GM12878 (cell line): Measurements from ENCODE around the gene OPCML.

ENCODE experiments used
- NFXL1 ChIP-seq: fragments of 450-650 bp; IDR thresholded peaks from 2 replicates; pipeline ENCODE4 v1.6.1; 2017; ENCODE audit warnings: antibody characterized with exemption, mild to moderate bottlenecking, borderline replicate concordance
- TBL1XR1 ChIP-seq: IDR thresholded peaks from 2 replicates; pipeline ENCODE4 v1.6.1; 2012; ENCODE audit warnings: low read depth, low read length, improper control_type of control experiment
- ZNF207 ChIP-seq: fragments of 450-650 bp; IDR thresholded peaks from 2 replicates; pipeline ENCODE4 v1.6.1; 2014; ENCODE audit warnings: antibody characterized with exemption, mild to moderate bottlenecking, borderline replicate concordance
- TF ChIP-seq, protein P1 (sequence below): fragments of 450-650 bp; IDR thresholded peaks from 2 replicates; pipeline ENCODE4 v1.6.1; 2017; ENCODE audit warnings: mild to moderate bottlenecking
- TF ChIP-seq, protein P2 (sequence below), 3 experiments: IDR thresholded peaks in 2 of 3; conservative IDR thresholded peaks in 1 of 3; 2 replicates each; pipeline ENCODE4 v1.5.1; 2011; ENCODE audit warnings: low read depth in 3 of 3, low read length in 3 of 3, mild to moderate bottlenecking in 3 of 3, control low read depth in 2 of 3, moderate library complexity in 2 of 3, inconsistent platforms in 1 of 3, mixed read lengths in 1 of 3; ENCODE audit not compliant: control insufficient read depth in 2 of 3, insufficient read depth in 1 of 3; ENCODE audit errors: extremely low read depth in 1 of 3

GRCh38 chr11:132528181-132528580, 1004.1 kb downstream of the OPCML start:
- TF ChIP-seq, protein P1, sequence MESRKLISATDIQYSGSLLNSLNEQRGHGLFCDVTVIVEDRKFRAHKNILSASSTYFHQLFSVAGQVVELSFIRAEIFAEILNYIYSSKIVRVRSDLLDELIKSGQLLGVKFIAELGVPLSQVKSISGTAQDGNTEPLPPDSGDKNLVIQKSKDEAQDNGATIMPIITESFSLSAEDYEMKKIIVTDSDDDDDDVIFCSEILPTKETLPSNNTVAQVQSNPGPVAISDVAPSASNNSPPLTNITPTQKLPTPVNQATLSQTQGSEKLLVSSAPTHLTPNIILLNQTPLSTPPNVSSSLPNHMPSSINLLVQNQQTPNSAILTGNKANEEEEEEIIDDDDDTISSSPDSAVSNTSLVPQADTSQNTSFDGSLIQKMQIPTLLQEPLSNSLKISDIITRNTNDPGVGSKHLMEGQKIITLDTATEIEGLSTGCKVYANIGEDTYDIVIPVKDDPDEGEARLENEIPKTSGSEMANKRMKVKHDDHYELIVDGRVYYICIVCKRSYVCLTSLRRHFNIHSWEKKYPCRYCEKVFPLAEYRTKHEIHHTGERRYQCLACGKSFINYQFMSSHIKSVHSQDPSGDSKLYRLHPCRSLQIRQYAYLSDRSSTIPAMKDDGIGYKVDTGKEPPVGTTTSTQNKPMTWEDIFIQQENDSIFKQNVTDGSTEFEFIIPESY: no peak
- TF ChIP-seq, protein P2, sequence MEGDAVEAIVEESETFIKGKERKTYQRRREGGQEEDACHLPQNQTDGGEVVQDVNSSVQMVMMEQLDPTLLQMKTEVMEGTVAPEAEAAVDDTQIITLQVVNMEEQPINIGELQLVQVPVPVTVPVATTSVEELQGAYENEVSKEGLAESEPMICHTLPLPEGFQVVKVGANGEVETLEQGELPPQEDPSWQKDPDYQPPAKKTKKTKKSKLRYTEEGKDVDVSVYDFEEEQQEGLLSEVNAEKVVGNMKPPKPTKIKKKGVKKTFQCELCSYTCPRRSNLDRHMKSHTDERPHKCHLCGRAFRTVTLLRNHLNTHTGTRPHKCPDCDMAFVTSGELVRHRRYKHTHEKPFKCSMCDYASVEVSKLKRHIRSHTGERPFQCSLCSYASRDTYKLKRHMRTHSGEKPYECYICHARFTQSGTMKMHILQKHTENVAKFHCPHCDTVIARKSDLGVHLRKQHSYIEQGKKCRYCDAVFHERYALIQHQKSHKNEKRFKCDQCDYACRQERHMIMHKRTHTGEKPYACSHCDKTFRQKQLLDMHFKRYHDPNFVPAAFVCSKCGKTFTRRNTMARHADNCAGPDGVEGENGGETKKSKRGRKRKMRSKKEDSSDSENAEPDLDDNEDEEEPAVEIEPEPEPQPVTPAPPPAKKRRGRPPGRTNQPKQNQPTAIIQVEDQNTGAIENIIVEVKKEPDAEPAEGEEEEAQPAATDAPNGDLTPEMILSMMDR (IDR thresholded peaks at IDR 0.05 in 2 of 3, conservative IDR thresholded peaks at IDR 0.05 in 1 of 3; ENCODE audit: control insufficient read depth in 2 of 3, extremely low read depth in 1 of 3, insufficient read depth in 1 of 3, low read depth in 3 of 3, low read length in 3 of 3): no peak
- TF ChIP-seq ZNF207: no peak
- TF ChIP-seq TBL1XR1: no peak
- no peak for TF ChIP-seq NFXL1
